Astrocyte (in vitro differentiated cells and primary cell): ENCODE data around the gene TMEM14A. TPM values are rescaled to one million over a fixed set of nuclear protein-coding genes. Genes with fewer than 3 reads are reported as not detected.

ENCODE experiments used
- DNase-seq: peaks from one replicate; pipeline ENCODE4 v3.0.0-alpha.2; 2010; ENCODE audit warnings: low read depth
- FAIRE-seq: peaks from 2 replicates; lab custom pipeline; 2011; peaks lifted over from hg19 to GRCh38; lab: Jason Lieb, UNC
- H2AFZ ChIP-seq: 2 replicates; pipeline ENCODE4 v1.6.0; 2012; ENCODE audit warnings: low read depth, low read length, inconsistent platforms
- H3K27ac ChIP-seq: 2 replicates; pipeline ENCODE4 v1.5.1; 2011; ENCODE audit warnings: low read depth, low read length, inconsistent platforms
- H3K27me3 ChIP-seq: 2 replicates; pipeline ENCODE4 v1.6.0; 2011; ENCODE audit warnings: low read length, inconsistent platforms; ENCODE audit not compliant: insufficient read depth
- H3K36me3 ChIP-seq: 2 replicates; pipeline ENCODE4 v1.5.1; 2011; ENCODE audit warnings: low read length, inconsistent platforms; ENCODE audit not compliant: insufficient read depth
- H3K4me1 ChIP-seq: 2 replicates; pipeline ENCODE4 v1.5.1; 2011; ENCODE audit warnings: low read length, inconsistent platforms; ENCODE audit not compliant: insufficient read depth
- H3K4me2 ChIP-seq: 2 replicates; pipeline ENCODE4 v1.6.0; 2012; ENCODE audit warnings: low read length, inconsistent platforms
- H3K4me3 ChIP-seq: 2 replicates; pipeline ENCODE4 v1.5.1; 2011; ENCODE audit warnings: low read depth, mild to moderate bottlenecking, low read length, inconsistent platforms; ENCODE audit not compliant: insufficient read depth
- H3K79me2 ChIP-seq: 2 replicates; pipeline ENCODE4 v1.6.0; 2012; ENCODE audit warnings: mild to moderate bottlenecking, low read length, inconsistent platforms; ENCODE audit not compliant: insufficient read depth
- H3K9ac ChIP-seq: 2 replicates; pipeline ENCODE4 v1.6.0; 2012; ENCODE audit warnings: mild to moderate bottlenecking, low read length, inconsistent platforms
- H3K9me3 ChIP-seq: 2 replicates; pipeline ENCODE4 v1.5.1; 2012; ENCODE audit warnings: low read depth, mild to moderate bottlenecking, low read length, inconsistent platforms; ENCODE audit not compliant: insufficient read depth
- H4K20me1 ChIP-seq: 2 replicates; pipeline ENCODE4 v1.6.0; 2012; ENCODE audit warnings: low read length, inconsistent platforms; ENCODE audit not compliant: insufficient read depth
- H3K27ac Mint-ChIP-seq: one replicate; pipeline ENCODE4 v1.8.0; 2021; ENCODE audit warnings: mild to moderate bottlenecking, mixed read lengths; ENCODE audit not compliant: unreplicated experiment
- H3K27me3 Mint-ChIP-seq: one replicate; pipeline ENCODE4 v1.8.0; 2021; ENCODE audit warnings: low read depth, mixed read lengths; ENCODE audit not compliant: unreplicated experiment
- H3K36me3 Mint-ChIP-seq: one replicate; pipeline ENCODE4 v1.8.0; 2021; ENCODE audit warnings: low read depth, mixed read lengths; ENCODE audit not compliant: unreplicated experiment
- H3K4me1 Mint-ChIP-seq: one replicate; pipeline ENCODE4 v1.8.0; 2021; ENCODE audit warnings: low read depth, mixed read lengths; ENCODE audit not compliant: unreplicated experiment
- H3K4me3 Mint-ChIP-seq: one replicate; pipeline ENCODE4 v1.8.0; 2021; ENCODE audit warnings: mild to moderate bottlenecking, moderate library complexity, mixed read lengths; ENCODE audit not compliant: unreplicated experiment
- H3K9me3 Mint-ChIP-seq: one replicate; pipeline ENCODE4 v1.8.0; 2021; ENCODE audit warnings: mild to moderate bottlenecking, mixed read lengths; ENCODE audit not compliant: unreplicated experiment
- EZH2 ChIP-seq: IDR thresholded peaks from 2 replicates; pipeline ENCODE4 v1.6.1; 2012; ENCODE audit warnings: mild to moderate bottlenecking, low read length, inconsistent platforms; ENCODE audit not compliant: insufficient read depth
- total RNA-seq: library from RNA; stranded (reverse); gene quantifications from 2 replicates; pipeline ENCODE4 v1.2.1, GENCODE V29; 2021
- TF ChIP-seq, protein P1 (sequence below): IDR thresholded peaks from 2 replicates; pipeline ENCODE4 v1.5.1; 2011; ENCODE audit warnings: low read depth, mild to moderate bottlenecking, inconsistent platforms, low read length, moderate library complexity; ENCODE audit not compliant: insufficient read depth

Gene TMEM14A
- total RNA-seq, 1 donor from 2014 or later: 29.7 TPM

DNA sequence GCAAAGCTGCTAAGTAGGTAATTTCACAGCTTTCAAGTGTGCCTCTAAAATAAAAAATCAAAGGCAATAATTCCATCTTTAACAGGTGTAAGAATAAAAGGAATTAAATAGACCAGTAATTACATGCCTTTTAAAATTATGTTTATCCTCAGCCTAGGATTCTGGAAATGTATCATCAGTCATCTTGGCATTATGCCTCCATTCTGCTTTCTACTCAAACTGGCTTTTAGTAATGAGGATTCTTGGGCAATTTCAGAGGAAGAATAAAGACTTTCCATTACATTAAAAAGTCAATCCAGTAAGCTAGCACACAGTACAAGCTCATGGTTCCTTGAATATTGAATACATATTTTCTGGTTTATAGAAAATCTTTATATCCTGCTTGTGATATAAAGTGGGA, 47.6 kb downstream of the TMEM14A start:
- Mint-ChIP-seq H3K27ac (no peak overlapping the region), H3K4me3 (no peak overlapping the region), H3K4me1 (no peaks in the 10 kb centered on the region), H3K27me3 (no peaks in the 10 kb centered on the region), H3K9me3 (peaks cover 5% of the 10 kb centered on the region), H3K36me3 (no peaks in the 10 kb centered on the region)
- Histone ChIP-seq H2AFZ (no peak overlapping the region), H3K27ac (no peak overlapping the region), H3K36me3 (no peaks in the 10 kb centered on the region), H3K79me2 (no peaks in the 10 kb centered on the region), H3K4me2 (no peak overlapping the region), H4K20me1 (no peaks in the 10 kb centered on the region), H3K4me3 (no peak overlapping the region), H3K9me3 (no peaks in the 10 kb centered on the region), H3K9ac (no peak overlapping the region), H3K27me3 (no peaks in the 10 kb centered on the region), H3K4me1 (no peaks in the 10 kb centered on the region)
- TF ChIP-seq, protein P1, sequence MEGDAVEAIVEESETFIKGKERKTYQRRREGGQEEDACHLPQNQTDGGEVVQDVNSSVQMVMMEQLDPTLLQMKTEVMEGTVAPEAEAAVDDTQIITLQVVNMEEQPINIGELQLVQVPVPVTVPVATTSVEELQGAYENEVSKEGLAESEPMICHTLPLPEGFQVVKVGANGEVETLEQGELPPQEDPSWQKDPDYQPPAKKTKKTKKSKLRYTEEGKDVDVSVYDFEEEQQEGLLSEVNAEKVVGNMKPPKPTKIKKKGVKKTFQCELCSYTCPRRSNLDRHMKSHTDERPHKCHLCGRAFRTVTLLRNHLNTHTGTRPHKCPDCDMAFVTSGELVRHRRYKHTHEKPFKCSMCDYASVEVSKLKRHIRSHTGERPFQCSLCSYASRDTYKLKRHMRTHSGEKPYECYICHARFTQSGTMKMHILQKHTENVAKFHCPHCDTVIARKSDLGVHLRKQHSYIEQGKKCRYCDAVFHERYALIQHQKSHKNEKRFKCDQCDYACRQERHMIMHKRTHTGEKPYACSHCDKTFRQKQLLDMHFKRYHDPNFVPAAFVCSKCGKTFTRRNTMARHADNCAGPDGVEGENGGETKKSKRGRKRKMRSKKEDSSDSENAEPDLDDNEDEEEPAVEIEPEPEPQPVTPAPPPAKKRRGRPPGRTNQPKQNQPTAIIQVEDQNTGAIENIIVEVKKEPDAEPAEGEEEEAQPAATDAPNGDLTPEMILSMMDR: no peak
- no peak for TF ChIP-seq EZH2
- DNase-seq (peak; percentile 14), FAIRE-seq (no peak)

GRCh38 chr6:52720321-52720720, 49.4 kb downstream of the TMEM14A start:
- H3K27ac ChIP-seq: no peak overlapping the region
- no peaks in the 10 kb centered on the region for H3K9me3 ChIP-seq
- H3K27ac Mint-ChIP-seq: no peak overlapping the region
- H3K4me3 ChIP-seq: no peak overlapping the region
- H3K9me3 Mint-ChIP-seq: peaks cover 3% of the 10 kb centered on the region
- no peak for TF ChIP-seq EZH2
- TF ChIP-seq, protein P1: no peak
- no peaks in the 10 kb centered on the region for H3K36me3 Mint-ChIP-seq
- H3K79me2 ChIP-seq: no peaks in the 10 kb centered on the region
- no peaks in the 10 kb centered on the region for H3K27me3 Mint-ChIP-seq
- no peak overlapping the region for H3K4me3 Mint-ChIP-seq
- no peaks in the 10 kb centered on the region for H3K4me1 ChIP-seq
- DNase-seq (no peak), FAIRE-seq (no peak)
- no peak overlapping the region for H2AFZ ChIP-seq
- H3K27me3 ChIP-seq: no peaks in the 10 kb centered on the region
- H3K9ac ChIP-seq: no peak overlapping the region
- no peaks in the 10 kb centered on the region for H3K4me1 Mint-ChIP-seq
- no peak overlapping the region for H3K4me2 ChIP-seq
- H4K20me1 ChIP-seq: no peaks in the 10 kb centered on the region
- H3K36me3 ChIP-seq: no peaks in the 10 kb centered on the region

GRCh38 chr6:52724042-52724405, 53.1 kb downstream of the TMEM14A start:
- Histone ChIP-seq H3K9me3 (no peaks in the 10 kb centered on the region), H4K20me1 (no peaks in the 10 kb centered on the region), H3K27ac (no peak overlapping the region), H3K36me3 (no peaks in the 10 kb centered on the region), H3K9ac (no peak overlapping the region), H2AFZ (no peak overlapping the region), H3K79me2 (no peaks in the 10 kb centered on the region), H3K4me2 (no peak overlapping the region), H3K4me1 (no peaks in the 10 kb centered on the region), H3K4me3 (no peak overlapping the region), H3K27me3 (no peaks in the 10 kb centered on the region)
- Mint-ChIP-seq H3K4me3 (no peak overlapping the region), H3K4me1 (peaks cover 6% of the 10 kb centered on the region), H3K36me3 (no peaks in the 10 kb centered on the region), H3K27me3 (no peaks in the 10 kb centered on the region), H3K9me3 (peaks cover 3% of the 10 kb centered on the region), H3K27ac (no peak overlapping the region)
- DNase-seq (peak; percentile 81), FAIRE-seq (no peak)
- no peak for TF ChIP-seq EZH2
- TF ChIP-seq, protein P1: no peak
